GM12865 (cell line): ENCODE results near the gene MYL5.

Experiments used
- DNase-seq: peaks from one replicate; pipeline ENCODE4 v3.0.0; 2010; ENCODE audit warnings: low read depth
- H3K4me3 ChIP-seq: 2 replicates; pipeline ENCODE4 v1.5.1; 2011; ENCODE audit warnings: mild to moderate bottlenecking, low read depth, low read length, control low read depth
- CTCF ChIP-seq: IDR thresholded peaks from 2 replicates; pipeline ENCODE4 v1.5.1; 2011; ENCODE audit warnings: low read length, control low read depth, low read depth, inconsistent platforms; ENCODE audit not compliant: insufficient read depth; ENCODE audit errors: missing control alignments

Gene MYL5

GRCh38 chr4:681736-682451, 7.6 kb downstream of the MYL5 start:
- no peak overlapping the region for H3K4me3 ChIP-seq
- peak; percentile 58 for DNase-seq

GRCh38 chr4:682490-683172, 8.3 kb downstream of the MYL5 start:
- no peak for DNase-seq
- no peak for TF ChIP-seq CTCF
- no peak overlapping the region for H3K4me3 ChIP-seq

More at GRCh38 chr4:681736-682451, 7.6 kb downstream of the MYL5 start:
- no peak for TF ChIP-seq CTCF

GRCh38 chr4:683247-683897, 9.0 kb downstream of the MYL5 start:
- DNase-seq, result no peak
- TF ChIP-seq CTCF, result no peak
- no peak overlapping the region for H3K4me3 ChIP-seq

GRCh38 chr4:683982-684622, 9.8 kb downstream of the MYL5 start:
- peak; percentile 40 for DNase-seq
- no peak overlapping the region for H3K4me3 ChIP-seq
- TF ChIP-seq CTCF, result peak; percentile 51

GRCh38 chr4:684623-685327, 10.4 kb downstream of the MYL5 start:
- TF ChIP-seq CTCF, result no peak
- DNase-seq, result no peak
- H3K4me3 ChIP-seq, result no peak overlapping the region

GRCh38 chr4:685679-686412, 11.5 kb downstream of the MYL5 start:
- no peak for DNase-seq
- TF ChIP-seq CTCF, result no peak
- H3K4me3 ChIP-seq, result no peak overlapping the region
